IPS-20b (cell line): ENCODE data around the gene PIKFYVE.

Experiments
- H3K27ac ChIP-seq: one replicate; pipeline ENCODE4 v1.5.1; 2013; ENCODE audit warnings: low read length
- H3K27me3 ChIP-seq: 2 replicates; pipeline ENCODE4 v1.6.1; 2013; ENCODE audit warnings: mild to moderate bottlenecking, low read length, inconsistent platforms; ENCODE audit not compliant: insufficient read depth
- H3K36me3 ChIP-seq: 2 replicates; pipeline ENCODE4 v1.6.1; 2013; ENCODE audit warnings: low read depth, mild to moderate bottlenecking, inconsistent platforms, low read length, moderate library complexity; ENCODE audit not compliant: insufficient read depth
- H3K4me1 ChIP-seq: 2 replicates; pipeline ENCODE4 v1.6.1; 2013; ENCODE audit warnings: mild to moderate bottlenecking, control low read depth, inconsistent platforms, low read length, moderate library complexity; ENCODE audit not compliant: insufficient read depth
- H3K4me3 ChIP-seq: 2 replicates; pipeline ENCODE4 v1.5.1; 2013; ENCODE audit warnings: mild to moderate bottlenecking, low read length, inconsistent platforms
- H3K9ac ChIP-seq: 2 replicates; pipeline ENCODE4 v1.6.1; 2013; ENCODE audit warnings: low read depth, mild to moderate bottlenecking, inconsistent platforms, low read length, moderate library complexity
- H3K9me3 ChIP-seq: 2 replicates; pipeline ENCODE4 v1.6.1; 2013; ENCODE audit warnings: mild to moderate bottlenecking, low read depth, low read length, inconsistent platforms; ENCODE audit not compliant: insufficient read depth

Gene PIKFYVE

DNA sequence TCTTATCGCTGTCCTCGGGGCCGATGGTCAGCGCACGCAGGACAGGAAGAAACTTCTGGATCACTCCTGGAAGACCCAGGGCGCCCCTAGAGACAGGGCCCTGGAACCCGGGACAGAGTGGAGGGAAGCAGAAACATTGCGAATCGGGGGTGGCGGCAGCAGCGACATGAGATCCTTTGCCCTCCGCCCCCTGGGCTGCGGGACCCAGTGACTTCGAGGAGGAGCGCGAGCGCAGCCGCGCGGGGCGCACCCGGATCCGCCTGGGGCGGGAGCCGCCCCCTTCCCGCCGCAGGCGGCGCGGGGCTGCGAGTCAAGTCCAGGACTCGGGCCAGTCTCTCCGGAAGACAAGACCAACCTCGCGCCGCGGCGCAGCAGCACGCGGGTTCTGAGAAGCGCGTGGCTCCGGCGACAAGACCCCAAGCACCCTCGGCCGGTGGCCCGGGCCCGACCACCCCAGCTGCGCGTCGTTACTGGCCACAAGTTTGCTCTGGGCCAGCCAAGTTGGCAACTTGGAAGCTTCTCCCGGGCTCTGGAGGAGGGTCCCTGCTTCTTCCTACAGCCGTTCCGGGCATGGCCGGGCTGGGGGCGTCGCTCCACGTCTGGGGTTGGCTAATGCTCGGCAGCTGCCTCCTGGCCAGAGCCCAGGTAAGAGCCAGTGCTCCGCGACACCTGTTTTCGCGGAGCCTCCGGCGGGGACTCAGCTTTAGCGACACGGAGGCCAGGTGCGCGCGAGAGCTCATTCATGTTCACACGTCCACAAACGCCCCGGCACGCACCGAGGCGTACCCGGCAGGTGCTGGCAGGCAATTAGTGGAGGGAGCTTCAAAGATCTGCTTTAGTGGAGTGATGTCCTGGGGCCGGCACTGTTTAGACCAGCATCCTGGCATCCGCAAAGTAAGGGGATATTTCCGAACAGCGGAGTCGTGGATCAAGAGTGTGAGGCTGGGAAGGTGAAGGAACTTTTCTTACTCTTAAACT is 140.7 kb downstream of the PIKFYVE start, which contains the start of gene PTH2R:
Gene PTH2R, plus strand, starts transcription at position 319 of the 978 bp plus-strand sequence. Its CDS starts 252 bp downstream, at position 571.
- H3K27me3 ChIP-seq, result peaks cover 29% of the 10 kb centered on the region
- no peaks in the 10 kb centered on the region for H3K9me3 ChIP-seq
- 0 out of 2 replicates have a peak within 1 kb of the TSS, but pooled peaks have one; percentile 6 for H3K9ac ChIP-seq
- H3K27ac ChIP-seq, result no peak within 1 kb of the TSS
- peak within 1 kb of the TSS; percentile 64; the same call in 1 of the 2 replicates for H3K4me3 ChIP-seq
- H3K36me3 ChIP-seq, result no peaks in the 10 kb centered on the region
- no peaks in the 10 kb centered on the region for H3K4me1 ChIP-seq

DNA sequence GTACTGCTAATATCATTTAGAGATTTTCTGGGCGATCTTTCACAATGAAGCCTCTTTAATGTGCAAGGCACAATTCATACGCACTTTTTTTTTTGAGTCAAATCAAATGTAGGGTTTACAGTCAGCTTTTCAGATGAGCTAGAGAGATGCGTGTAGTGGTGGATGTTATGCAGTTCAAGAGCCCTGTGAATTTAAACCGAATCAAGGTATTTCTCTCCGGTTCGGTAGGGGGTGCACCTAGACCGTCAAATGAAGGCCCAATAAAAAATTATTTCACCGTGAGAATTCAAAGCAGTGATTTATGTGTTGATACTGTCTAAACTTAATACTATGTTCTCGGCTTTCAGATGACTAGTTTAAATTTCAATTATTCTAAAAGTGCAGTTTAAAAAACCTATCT is 141.6 kb downstream of the PIKFYVE start:
- Histone ChIP-seq H3K4me3 (peak overlapping the region; percentile 64; the same call in 1 of the 2 replicates), H3K4me1 (no peaks in the 10 kb centered on the region), H3K9ac (no peak overlapping the region), H3K9me3 (no peaks in the 10 kb centered on the region), H3K27ac (no peak overlapping the region), H3K27me3 (peaks cover 29% of the 10 kb centered on the region), H3K36me3 (no peaks in the 10 kb centered on the region)
